ENCODE results near the gene TMEM132C.
"Not testable (repeated sequence)": the region's sequence is repeated elsewhere in the genome, so short reads cannot be mapped to it uniquely, and the experiment has no call there.

The TMEM132C gene

DNA sequence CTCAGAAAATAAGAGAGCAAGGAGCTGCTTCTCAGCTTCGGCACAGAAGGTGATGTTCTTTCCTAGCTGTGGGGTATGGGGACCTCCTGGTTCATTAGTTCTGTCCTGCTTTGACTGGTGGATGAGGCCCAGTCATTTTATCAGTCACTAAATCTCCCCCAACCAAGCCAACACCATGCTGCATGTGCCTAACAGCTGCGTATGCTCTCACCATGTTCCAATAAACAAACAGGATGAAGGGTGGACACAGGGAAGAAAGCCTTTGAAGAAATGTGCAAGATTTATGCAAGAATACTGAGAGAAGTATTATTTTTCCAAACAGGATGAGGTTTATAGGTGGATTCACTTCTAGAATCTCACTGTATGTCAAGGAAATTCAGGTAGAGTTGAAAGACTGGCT, 156.2 kb downstream of the TMEM132C start:
- DNase-seq, result no peak

DNA sequence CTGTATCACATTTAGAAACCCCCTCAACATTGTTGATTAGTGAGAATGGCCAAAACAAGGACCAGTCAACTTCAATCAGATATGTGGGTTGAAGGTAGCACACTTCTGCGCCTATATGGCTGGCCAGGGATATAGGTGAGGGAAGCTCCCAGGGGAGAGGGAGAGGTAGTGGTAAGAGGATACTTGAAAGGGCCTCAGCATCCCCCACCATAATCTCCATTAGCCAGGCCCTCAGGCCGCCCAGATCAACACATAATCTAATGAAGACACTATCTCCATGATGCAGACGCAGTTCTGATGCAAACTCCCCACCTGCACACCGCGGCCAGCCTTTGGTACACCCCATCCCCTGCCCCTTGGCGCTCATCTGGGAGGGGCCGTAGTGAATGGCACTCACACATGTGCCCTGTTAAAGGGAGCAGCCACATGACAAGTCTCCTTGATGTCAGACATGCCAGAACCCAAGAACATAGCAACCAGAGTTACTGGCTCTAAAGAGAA, 158.0 kb downstream of the TMEM132C start:
- DNase-seq, result no peak

DNA sequence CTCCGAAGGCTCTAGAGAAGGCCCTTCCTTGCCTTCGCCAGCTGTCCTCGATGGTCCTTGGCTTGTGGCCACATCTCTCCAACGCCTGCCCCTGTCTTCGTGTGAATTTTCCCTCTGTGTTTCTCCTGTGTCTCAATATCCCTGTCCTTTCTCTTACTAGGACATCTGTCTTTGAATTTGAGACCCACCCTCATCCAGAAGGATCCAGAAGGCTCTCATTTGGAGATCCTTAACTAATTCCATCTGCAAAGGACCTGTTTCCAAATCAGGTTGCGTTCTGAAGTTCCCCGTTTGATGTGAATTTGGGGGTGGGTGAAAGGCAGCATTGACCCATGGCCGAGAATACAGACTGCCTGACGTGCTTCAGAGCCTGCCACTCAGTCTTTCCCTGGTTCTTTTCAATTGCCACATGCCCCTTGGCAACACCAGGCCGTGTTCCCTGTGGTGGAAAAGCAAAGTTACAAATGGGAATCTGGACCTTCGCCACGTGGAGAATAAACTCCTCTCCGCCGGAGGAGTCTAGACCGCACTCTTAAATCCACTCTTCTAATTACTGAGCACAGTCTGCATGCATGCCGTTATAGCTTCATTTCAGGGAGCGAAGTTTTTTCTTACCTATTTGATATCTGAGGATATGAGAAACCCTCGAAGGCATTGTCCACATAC, 158.8 kb downstream of the TMEM132C start:
- no peak for DNase-seq

DNA sequence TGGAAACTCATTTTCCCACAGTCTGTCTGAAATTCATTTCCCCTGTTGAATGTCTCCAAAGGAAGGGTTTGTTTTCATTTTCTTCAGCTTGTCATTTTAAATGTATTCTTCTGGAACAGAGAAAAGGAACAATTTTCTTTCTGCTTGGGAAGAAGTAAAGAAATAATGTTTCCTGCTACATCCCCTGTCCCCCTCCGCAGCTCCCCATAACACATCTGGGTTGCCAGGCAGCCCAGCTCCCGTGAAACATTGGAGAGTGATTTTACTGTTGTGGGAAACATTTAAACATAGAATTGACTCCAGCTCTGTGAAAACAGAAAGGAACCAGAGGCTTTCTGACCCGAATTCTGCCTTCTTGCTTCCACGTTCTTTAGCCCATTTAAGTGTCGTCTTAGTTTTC, 159.5 kb downstream of the TMEM132C start:
- DNase-seq, result no peak

DNA sequence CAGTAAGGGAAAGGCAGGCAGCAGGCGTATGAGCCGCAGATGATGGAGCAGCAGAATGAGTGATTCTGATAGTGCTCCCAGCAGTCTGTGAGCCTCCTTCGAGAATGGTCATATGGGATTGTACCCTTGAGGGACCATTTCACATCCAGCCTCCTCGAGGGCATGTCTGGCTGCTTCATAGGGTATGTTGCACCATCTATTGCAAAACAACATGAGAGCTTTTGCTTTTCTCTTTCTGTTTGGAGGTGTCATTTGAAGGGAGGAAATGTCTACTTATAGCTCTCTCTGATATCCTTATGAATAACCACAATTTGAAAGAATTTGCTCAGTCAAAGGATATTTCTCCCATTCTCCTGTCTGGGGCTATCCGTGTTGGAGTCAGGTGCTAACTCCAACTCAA, 172.8 kb downstream of the TMEM132C start:
- DNase-seq, result no peak

DNA sequence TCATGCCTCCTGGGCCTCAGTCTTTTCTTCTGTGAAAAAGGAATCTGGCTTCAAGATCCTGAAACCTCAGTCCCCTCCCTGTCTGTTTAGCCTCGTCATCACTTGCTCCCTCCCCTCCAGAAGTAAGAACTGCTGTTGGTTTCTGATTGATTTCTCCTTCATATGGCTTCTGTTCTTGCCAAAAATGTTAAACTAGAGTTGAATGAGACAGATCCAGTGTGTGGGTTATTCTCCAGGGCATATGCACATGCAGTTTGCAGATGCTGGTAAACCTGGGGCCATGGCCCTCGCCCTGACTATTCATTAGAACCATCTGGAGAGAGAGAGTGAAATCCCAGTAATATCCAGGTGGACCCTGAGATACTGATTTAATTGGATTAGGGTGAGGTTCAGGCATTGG, 175.1 kb downstream of the TMEM132C start:
- no peak for DNase-seq

DNA sequence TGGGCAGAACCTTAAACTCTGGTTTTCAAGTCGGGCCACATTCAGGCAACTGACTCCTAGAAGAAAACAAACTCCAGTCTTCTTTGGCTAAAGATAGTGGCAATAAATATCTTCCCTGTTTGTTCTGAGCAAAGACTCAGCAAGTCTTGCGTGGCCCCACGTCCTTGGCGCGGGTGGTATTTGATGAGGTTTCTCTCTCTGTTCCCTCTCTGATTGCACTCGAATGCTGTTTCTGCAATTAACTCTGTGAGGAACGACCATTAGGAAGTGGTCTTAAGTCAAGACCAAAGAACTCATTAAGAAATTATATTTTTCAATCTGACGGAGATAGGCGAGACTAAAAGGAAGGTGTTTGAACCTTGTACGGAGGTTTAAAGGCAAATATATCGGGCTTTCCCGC, 177.6 kb downstream of the TMEM132C start:
- no peak for DNase-seq

DNA sequence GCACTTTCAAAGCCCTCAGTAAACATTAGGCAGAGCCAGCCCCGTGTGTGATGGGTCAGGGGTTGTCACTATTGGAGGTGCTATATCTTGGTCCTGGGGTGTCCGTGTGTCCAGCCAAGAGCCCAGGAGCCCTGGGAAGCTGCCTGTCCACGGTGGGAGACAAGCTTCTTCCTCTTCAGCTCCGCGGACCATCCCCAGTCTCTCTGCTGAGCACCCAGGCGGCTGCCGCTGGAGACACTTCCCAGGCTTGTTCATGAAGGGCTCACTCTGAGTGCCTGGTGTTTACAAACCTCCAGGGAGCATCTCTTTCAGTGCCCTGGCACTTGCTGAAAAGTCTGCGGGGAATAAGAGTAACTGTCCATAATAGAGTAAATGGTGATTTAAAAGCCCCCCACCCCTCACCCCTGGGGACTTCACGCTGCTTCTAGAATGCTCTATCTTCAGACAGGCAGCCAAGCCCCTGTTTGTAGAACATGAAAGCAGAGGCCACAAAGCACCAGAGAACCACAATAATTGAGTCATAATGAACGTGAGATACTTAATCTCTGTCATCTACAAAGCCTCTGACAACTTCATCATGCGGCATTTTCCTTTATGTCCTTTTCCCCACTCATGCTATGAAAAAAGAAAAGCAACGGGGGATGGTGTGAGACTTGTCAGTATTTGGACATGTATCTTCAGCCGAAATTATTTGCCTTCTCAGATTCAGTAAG, 178.6 kb downstream of the TMEM132C start:
- DNase-seq, result no peak

DNA sequence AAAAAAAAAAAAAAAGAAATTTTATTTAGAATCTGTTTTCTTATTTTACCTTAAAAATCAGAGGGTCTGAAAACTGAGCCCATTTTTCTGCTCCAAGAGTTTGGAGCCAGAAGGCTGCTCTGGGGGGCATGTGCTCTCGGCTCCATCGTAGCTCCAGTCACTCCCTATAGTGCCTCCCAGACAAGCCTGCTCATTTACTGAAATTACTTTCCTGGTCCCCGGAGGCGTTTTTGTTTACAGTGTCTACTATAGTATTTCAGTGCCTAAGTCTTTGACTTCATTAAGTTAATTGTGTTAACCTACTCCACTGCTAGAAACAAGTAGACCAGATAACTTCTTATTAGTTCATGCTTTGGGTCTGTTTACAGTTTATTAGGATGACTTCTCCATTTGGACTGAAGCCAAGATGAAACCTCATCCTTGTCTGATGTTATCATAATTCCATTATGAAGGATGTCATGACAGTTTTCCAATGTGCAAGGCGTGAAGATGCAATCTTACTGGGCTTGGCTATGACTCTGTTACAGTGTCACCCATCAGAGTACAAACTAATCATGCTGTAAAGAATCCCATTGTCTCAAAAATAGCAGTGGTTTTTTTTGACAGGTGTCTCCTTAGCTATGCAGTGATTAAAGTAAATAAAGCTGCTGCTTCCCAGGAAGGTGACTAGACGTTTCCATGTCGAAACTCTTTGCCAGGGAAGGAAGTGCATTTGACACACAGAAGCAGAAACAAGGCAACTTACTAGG, 182.3 kb downstream of the TMEM132C start:
- DNase-seq, result peak; percentile 5

- no peak for DNase-seq
Measured at GRCh38 chr12:128450810-128451209, 183.8 kb downstream of the TMEM132C start.

- DNase-seq, result no peak
Measured at GRCh38 chr12:128455851-128456250, 188.9 kb downstream of the TMEM132C start.

GRCh38 chr12:128456922-128457321, 190.0 kb downstream of the TMEM132C start:
- DNase-seq, result no peak

DNA sequence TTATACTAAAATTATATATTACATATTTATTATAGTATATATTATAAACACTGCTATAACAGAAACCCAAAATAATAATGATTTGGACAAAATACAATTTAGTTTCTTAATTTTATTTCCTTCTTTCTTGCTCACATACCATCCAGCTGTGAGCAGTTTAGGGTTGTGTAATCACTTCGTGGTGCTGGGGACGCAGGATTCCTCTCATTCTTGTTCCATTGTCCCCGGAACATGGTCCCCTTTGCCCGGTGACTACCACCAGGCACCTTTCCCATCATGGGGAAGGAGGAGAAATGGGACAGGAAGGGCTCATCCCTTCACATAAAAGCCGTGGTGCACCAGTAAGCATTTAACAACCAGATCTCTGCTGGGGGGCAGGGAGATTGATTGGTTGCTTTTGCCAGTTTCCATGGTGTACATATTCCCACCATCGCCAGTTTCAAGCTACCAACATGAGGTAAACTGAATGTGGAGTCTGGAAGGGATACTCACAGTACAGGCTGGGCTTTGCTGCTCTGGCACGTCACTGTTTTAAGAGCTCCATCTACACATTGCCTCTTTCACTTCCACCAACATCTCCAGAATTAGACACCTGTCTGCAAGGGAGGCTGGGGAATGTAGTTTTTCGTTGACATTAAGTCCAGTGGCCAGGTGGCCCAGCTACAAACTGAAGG, 191.5 kb downstream of the TMEM132C start:
- DNase-seq, result no peak

GRCh38 chr12:128459067-128459466, 192.1 kb downstream of the TMEM132C start:
- no peak for DNase-seq

GRCh38 chr12:128463881-128464280, 196.9 kb downstream of the TMEM132C start:
- no peak for DNase-seq

GRCh38 chr12:128467882-128468281, 200.9 kb downstream of the TMEM132C start:
- no peak for DNase-seq

DNA sequence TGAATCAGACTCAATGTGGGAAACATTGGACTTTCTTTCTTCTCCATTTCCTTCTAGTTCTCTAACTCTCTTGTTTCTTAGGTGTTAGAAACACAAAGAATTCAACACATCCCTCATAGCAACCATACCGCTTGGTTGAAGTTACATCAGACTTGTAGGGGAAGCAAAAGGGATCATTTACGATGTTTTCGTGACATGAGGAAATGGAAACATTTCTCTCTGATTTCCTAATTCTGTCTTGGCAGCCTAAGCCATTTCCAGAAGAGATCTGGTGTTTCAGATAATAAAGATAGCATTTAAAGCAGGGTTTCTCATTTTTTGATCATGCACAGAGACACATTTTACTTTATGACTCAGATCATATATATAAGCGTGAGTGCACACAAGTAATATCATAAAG, 202.0 kb downstream of the TMEM132C start:
- DNase-seq, result no peak

- DNase-seq, result no peak
Measured at GRCh38 chr12:128471491-128471890, 204.5 kb downstream of the TMEM132C start.

DNA sequence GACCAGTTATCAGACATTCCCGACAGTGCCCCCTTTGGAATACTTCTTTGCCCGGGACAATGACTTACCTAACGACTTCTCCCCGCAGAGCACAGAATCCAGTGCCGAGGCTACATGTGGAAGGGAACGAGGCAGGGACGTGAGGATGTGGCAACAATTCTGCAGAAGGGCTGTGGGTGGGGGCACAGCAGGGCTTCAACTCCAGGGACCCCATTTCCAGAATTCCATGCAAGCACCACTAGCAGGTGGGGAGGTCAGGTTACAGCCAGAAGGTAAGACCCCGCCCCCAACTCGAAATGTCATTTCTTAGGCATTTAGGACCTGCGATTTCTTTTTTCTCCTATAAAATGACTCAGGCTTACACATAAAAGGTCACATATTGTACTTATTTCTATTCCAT, 207.9 kb downstream of the TMEM132C start:
- no peak for DNase-seq

DNA sequence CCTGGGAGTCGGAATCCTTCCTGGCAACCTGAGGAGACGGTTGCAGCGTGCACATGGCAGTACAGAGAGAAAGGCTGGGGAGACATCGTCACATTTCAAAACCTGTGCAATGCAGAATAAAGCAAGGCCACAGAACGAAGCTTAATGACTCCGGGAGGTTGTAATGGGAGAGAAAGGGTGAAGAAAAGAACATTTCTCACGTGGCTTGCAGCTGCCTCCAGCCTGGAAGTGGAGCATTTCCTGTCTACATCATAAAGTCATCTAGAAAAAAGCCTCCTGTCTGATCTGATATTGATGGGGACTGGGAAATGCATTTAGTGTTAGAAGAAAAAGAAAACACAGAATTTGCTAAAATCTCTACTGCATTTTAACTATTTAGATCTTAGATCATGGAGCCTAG, 209.3 kb downstream of the TMEM132C start:
- DNase-seq, result no peak

GRCh38 chr12:128483526-128484255, 216.7 kb downstream of the TMEM132C start:
- DNase-seq, result no peak

DNA sequence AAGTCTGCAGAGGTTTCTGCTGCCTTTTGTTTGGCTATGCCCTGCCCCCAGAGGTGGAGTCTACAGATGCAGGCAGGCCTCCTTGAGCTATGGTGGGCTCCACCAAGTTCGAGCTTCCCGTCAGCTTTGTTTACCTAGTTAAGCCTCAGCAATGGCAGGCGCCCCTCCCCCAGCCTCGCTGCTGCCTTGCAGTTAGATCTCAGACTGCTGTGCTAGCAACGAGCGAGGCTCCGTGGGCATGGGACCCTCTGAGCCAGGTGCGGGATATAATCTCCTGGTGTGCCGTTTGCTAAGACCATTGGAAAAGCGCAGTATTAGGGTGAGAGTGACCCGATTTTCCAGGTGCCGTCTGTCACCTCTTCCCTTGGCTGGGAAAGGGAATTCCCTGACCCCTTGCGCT, 230.4 kb downstream of the TMEM132C start:
- not testable (repeated sequence) for DNase-seq

GRCh38 chr12:128507470-128507869, 240.5 kb downstream of the TMEM132C start:
- DNase-seq, result no peak

All from COR-L47 (cell line).